HG03139 (cell line): ENCODE measurements around the gene EDEM3.
"Not testable (repeated sequence)": the region's sequence is repeated elsewhere in the genome, so short reads cannot be mapped to it uniquely, and the experiment has no call there.

Source experiments
- ATAC-seq: cut with Tn5 transposase; IDR thresholded peaks from one replicate; pipeline ENCODE4 v1.9.1; 2021; ENCODE audit not compliant: unreplicated experiment

Gene EDEM3, protein sequence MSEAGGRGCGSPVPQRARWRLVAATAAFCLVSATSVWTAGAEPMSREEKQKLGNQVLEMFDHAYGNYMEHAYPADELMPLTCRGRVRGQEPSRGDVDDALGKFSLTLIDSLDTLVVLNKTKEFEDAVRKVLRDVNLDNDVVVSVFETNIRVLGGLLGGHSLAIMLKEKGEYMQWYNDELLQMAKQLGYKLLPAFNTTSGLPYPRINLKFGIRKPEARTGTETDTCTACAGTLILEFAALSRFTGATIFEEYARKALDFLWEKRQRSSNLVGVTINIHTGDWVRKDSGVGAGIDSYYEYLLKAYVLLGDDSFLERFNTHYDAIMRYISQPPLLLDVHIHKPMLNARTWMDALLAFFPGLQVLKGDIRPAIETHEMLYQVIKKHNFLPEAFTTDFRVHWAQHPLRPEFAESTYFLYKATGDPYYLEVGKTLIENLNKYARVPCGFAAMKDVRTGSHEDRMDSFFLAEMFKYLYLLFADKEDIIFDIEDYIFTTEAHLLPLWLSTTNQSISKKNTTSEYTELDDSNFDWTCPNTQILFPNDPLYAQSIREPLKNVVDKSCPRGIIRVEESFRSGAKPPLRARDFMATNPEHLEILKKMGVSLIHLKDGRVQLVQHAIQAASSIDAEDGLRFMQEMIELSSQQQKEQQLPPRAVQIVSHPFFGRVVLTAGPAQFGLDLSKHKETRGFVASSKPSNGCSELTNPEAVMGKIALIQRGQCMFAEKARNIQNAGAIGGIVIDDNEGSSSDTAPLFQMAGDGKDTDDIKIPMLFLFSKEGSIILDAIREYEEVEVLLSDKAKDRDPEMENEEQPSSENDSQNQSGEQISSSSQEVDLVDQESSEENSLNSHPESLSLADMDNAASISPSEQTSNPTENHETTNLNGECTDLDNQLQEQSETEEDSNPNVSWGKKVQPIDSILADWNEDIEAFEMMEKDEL

GRCh38 chr1:184754476-184755225, at the start of gene EDEM3:
Gene EDEM3 (minus strand): TSS chr1:184754858. CDS start chr1:184754646, 212 bp downstream.
- peak; percentile 92 for ATAC-seq

DNA sequence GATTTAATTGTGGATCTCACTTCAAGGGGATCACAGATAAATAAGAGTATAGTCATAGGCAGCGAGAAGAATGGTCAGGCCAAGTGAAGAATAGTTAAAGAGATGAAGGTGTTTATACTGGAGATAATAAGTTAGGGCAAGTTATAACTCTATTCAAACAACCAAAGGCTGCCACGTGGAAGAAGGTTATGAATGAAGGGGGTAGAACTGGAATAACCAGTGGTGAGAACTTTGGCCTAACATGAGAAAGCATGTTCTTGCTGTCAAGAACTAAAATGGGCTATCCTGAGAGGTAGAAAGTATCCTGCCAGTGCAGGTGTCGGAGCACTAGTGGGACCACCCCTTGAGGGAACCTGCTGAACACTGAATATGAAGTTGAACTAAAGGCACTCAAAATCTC, 49.6 kb upstream of the EDEM3 start:
- ATAC-seq = no peak

- no peak for ATAC-seq
Measured at GRCh38 chr1:184803180-184803492, 48.5 kb upstream of the EDEM3 start.

DNA sequence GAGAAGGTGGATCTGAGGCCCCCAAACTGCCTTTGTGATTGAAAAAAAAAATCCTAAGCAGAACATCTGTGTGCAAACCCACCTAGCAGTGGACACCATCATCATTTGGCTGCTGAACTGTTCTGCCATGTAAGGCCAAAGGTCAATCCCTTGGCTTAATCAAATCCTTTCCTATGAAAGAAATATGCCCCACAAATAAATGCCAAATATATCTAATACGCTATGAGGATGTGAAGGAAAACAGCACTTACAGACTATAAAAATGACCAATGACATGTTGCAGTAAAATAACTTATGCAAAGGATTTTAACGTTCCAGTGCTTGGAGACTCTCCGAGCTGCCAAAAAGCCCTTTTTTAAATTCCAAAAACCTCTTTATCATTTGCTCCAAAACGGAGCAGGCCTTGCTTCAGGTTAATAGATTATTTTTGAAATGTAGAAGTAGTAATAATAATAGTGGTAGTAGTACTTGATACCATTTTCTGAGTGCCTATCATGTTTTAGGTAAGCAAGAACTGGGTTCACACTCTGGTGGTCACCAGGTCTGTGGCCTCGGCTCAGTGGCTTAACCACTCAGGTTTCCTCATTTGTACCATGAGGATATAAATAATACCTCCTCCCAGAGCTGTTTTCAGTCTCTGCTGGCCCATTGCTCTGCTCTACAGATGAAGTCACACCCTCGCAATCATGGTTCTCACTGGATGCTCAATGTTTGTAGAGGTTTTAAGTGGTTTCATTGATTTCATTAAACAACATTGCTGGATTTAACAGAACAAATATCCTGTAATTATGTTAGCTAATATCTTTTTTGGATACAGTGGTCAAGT, 47.9 kb upstream of the EDEM3 start:
- ATAC-seq = no peak

DNA sequence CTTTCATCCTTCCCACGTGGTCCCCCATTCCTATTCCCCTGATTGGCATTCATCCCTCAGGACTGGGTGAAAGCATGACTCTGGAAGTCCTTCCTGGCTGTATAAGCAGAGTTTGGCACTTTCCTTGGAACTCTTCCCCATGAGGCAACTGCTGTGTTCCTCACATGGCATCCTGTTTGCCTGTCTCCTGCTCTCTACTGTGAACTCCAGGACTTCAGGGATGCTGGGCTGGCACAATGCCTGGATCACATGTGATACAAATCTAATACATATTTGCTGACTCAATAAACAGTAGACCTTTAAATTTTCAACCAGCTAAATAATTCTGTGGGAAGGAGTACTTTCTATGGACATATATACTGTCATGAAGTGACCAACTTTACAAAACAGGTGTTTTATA, 46.8 kb upstream of the EDEM3 start:
- no peak for ATAC-seq

GRCh38 chr1:184800876-184801275, 46.2 kb upstream of the EDEM3 start:
- no peak for ATAC-seq

- ATAC-seq = no peak
Measured at GRCh38 chr1:184793967-184794366, 39.3 kb upstream of the EDEM3 start.

DNA sequence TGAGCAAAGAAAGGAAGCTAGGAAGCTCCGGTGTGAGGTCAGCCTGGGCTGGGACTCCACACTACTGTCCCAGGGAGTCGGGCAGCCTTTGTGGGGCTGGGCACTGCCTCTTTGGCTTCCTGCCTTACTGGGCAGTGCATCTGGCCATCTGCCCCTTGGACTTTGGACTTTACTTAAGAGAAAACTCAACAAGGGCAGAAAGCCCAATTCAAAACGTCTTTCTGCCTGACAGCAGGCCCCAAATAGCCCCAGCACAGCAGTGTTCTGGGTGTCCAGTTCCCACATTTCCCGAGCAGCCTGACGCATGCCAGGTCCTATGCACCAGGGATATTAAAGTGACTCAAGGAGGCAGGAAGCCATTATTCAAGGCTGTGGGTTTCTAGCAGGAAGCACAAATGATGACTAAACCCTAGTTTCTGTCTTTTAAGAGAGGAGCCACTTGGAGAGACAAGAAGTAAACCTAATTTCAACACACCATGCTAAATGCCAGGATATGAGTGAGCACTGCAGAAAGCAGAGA, 37.9 kb upstream of the EDEM3 start:
- ATAC-seq = no peak

DNA sequence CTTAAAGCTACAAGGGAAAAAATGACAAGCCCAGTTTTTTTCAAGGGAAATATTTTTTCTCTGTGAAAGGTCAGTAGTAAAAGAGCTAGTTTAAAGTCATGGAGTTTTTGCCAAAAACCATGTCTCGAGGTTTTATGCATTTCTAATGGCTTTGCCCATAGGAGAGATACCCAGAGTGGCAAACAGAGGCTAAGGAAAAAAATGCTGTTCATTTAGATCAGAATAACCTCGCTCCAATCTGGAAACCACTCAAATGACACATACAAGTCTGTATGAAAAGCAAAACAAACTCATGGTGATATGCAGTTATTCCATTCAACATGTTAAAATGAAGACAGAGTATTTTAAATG, 36.9 kb upstream of the EDEM3 start:
- ATAC-seq = no peak

DNA sequence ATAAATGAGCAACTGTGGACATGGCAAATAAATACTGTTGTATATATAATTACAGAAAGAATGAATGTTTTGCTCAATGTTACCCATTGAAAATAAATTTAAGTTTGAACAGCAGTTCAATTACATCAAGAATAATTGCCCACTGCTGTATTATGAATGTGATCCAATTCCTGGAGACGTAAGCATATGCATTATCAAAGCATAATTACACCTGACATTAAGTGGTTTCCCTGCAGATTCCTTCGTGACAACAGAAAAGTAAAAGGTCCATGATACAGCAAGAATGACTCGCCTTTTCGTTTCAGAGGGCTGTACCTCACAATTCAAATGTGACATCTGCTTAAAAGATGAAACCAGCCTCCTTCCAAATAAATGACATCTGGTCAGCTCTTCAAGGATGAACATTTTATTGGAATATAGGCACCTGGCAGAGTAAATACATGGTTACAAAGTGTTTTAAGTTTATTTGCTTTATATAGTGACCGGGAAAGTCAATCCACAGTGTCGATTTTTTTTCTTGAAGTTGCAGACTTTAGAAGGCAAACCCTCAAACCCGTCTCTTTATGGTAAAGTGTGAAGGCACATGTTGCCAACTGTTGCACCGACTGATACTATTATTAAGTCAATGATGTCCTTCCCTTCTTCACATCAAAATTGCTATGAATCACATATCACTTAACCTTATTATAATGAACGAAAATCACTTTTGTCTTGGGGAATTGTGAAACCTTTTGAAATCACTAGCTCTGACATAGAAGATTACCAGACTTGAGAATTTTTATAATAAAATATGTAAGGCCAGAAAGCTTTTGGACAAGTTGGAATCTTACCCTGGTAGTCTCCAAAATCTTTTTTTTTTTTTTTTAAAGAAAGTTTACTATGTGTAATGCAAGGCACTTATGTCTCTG, 36.2 kb upstream of the EDEM3 start:
- ATAC-seq = no peak

DNA sequence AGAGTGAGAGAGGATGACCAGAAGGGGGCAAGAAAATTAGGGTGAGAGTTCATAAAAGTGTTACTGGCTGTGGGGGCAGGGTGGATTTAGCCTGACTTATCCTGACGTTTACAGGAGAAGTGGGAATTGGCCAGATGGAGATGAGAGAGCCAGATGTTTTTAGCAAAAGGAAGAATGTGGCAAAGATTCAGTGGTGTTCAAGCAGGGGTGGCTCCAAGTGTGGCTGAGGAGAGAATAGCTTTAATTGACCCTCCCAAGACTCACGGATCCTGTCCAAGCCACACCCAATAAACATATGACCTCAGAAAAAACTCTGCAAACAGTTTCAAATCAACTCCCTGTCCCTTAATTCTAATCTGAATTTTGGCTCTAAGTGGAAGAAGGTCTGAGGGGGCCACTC, 35.2 kb upstream of the EDEM3 start:
- ATAC-seq = no peak

- no peak for ATAC-seq
Measured at GRCh38 chr1:184788970-184789369, 34.3 kb upstream of the EDEM3 start.

GRCh38 chr1:184785529-184785928, 30.9 kb upstream of the EDEM3 start:
- ATAC-seq = no peak

DNA sequence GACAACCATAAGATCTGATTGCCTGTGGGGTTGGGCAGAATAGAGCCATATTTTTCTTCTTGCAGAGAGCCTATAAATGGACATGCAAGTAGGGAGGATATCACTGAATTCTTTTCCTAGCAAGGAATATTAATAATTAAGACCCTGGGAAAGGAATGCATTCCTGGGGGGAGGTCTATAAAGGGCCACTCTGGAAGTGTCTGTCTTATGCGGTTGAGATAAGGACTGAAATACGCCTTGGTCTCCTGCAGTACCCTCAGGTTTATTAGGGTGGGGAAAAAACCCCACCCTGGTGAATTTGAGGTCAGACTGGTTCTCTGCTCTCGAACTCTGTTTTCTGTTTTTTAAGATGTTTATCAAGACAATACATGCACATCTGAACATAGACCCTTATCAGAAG, 29.1 kb upstream of the EDEM3 start:
- ATAC-seq = not testable (repeated sequence)

- ATAC-seq = no peak
Measured at GRCh38 chr1:184781941-184782340, 27.3 kb upstream of the EDEM3 start.

DNA sequence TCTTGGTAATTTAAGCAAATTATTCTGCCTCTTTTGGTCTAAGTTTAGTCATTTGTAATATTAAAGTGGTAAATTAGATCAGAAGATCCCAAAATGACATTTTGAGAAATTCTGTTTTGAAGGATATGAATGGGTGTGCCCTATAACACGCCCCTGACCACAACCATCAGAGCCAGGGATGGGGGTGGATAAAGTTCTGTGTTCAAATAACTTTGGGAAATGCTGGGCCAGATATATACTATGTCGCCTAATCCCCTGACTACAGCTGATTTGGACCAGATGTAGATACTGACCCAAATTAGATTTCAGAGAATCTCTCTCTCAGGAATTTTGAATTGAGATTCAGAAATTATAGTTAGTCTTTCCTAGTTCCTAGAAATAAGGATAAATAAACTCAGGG, 21.2 kb upstream of the EDEM3 start:
- no peak for ATAC-seq

GRCh38 chr1:184775329-184775728, 20.7 kb upstream of the EDEM3 start:
- ATAC-seq = no peak

- no peak for ATAC-seq
Measured at GRCh38 chr1:184773762-184774320, 19.2 kb upstream of the EDEM3 start.

DNA sequence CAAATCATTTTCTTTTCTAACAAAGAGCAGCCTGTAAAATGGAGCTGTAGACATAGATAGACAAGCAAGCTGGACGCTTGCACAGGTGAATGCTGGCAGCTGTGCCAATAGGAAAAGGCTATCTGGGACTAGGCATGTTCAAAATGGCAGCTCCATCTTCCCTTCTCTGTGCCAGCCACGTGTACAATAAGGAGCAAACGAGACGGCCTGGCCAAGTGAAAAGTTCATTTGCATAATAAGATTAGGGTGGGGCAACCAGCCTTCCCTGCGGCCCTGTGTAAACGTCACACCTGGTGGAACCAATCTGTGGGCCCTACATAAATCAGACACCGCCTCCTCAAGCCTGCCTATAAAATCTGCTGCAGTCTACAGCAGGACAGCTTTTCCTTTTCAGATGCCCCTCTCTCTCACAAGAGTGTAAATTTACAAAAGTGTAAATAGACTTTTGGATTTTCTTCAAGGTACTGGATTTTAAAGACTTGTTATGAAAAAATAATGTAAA, 16.6 kb upstream of the EDEM3 start:
- ATAC-seq = no peak
